ENCODE data around the gene GFOD1.

Gene GFOD1

GRCh38 chr6:13336553-13336952 lies 150.8 kb downstream of the GFOD1 start:
- Histone ChIP-seq H2AFZ (ENCODE audit: low read length) (peak overlapping the region; percentile 50; the same call in 1 of the 2 replicates), H4K20me1 (ENCODE audit: insufficient read depth, low read length, poor library complexity, severe bottlenecking) (no peaks in the 10 kb centered on the region), H3K4me1 (ENCODE audit: insufficient read depth, low read length, poor library complexity, severe bottlenecking) (peaks cover 4% of the 10 kb centered on the region), H3K9me2 (replicated peaks; ENCODE audit: low read depth, low read length) (no peaks in the 10 kb centered on the region), H3K36me3 (ENCODE audit: insufficient read depth, low read length) (no peaks in the 10 kb centered on the region), H3K9me3 (ENCODE audit: insufficient read depth, low read depth, low read length) (no peaks in the 10 kb centered on the region), H3F3A (ENCODE audit: low read depth) (no peaks in the 10 kb centered on the region), H3K9ac (ENCODE audit: low read depth, low read length, poor library complexity, severe bottlenecking) (no peak overlapping the region), H3K4me3 (ENCODE audit: low read length, poor library complexity, severe bottlenecking) (no peak overlapping the region), H3K27me3 (ENCODE audit: insufficient read depth, low read length, poor library complexity, severe bottlenecking) (no peaks in the 10 kb centered on the region), H3K79me2 (ENCODE audit: insufficient read depth, low read length) (no peaks in the 10 kb centered on the region), H3K4me2 (ENCODE audit: low read depth, low read length, poor library complexity, severe bottlenecking) (no peak overlapping the region)
- TF ChIP-seq EZH2phosphoT487 (IDR thresholded peaks at IDR 0.05; ENCODE audit: borderline replicate concordance) (no peak), CTCF (conservative IDR thresholded peaks at IDR 0.05; ENCODE audit: low read length) (peak; percentile 92)

- H3K9ac ChIP-seq (ENCODE audit: low read depth, low read length, poor library complexity, severe bottlenecking), result no peak overlapping the region
- H3K79me2 ChIP-seq (ENCODE audit: insufficient read depth, low read length), result no peaks in the 10 kb centered on the region
- no peak overlapping the region for H3K4me3 ChIP-seq (ENCODE audit: low read length, poor library complexity, severe bottlenecking)
- H4K20me1 ChIP-seq (ENCODE audit: insufficient read depth, low read length, poor library complexity, severe bottlenecking), result no peaks in the 10 kb centered on the region
- H3K9me3 ChIP-seq (ENCODE audit: insufficient read depth, low read depth, low read length), result no peaks in the 10 kb centered on the region
- H3K9me2 ChIP-seq (replicated peaks; ENCODE audit: low read depth, low read length), result no peaks in the 10 kb centered on the region
- H3F3A ChIP-seq (ENCODE audit: low read depth), result no peaks in the 10 kb centered on the region; the same call in 1 of the 2 replicates
- H3K27me3 ChIP-seq (ENCODE audit: insufficient read depth, low read length, poor library complexity, severe bottlenecking), result no peaks in the 10 kb centered on the region
- H3K36me3 ChIP-seq (ENCODE audit: insufficient read depth, low read length), result no peaks in the 10 kb centered on the region
- TF ChIP-seq EZH2phosphoT487 (IDR thresholded peaks at IDR 0.05; ENCODE audit: borderline replicate concordance), result no peak
- no peak for TF ChIP-seq CTCF (conservative IDR thresholded peaks at IDR 0.05; ENCODE audit: low read length)
- no peak overlapping the region; the same call in 1 of the 2 replicates for H2AFZ ChIP-seq (ENCODE audit: low read length)
- H3K4me1 ChIP-seq (ENCODE audit: insufficient read depth, low read length, poor library complexity, severe bottlenecking), result peaks cover 4% of the 10 kb centered on the region
- no peak overlapping the region for H3K4me2 ChIP-seq (ENCODE audit: low read depth, low read length, poor library complexity, severe bottlenecking)
Measured at GRCh38 chr6:13334953-13335352, 152.4 kb downstream of the GFOD1 start.

- Histone ChIP-seq H3K9ac (ENCODE audit: low read depth, low read length, poor library complexity, severe bottlenecking) (no peak overlapping the region), H2AFZ (ENCODE audit: low read length) (no peak overlapping the region), H4K20me1 (ENCODE audit: insufficient read depth, low read length, poor library complexity, severe bottlenecking) (no peaks in the 10 kb centered on the region), H3K79me2 (ENCODE audit: insufficient read depth, low read length) (peaks cover 6% of the 10 kb centered on the region), H3F3A (ENCODE audit: low read depth) (peaks cover 2% of the 10 kb centered on the region; the same call in 1 of the 2 replicates), H3K27me3 (ENCODE audit: insufficient read depth, low read length, poor library complexity, severe bottlenecking) (no peaks in the 10 kb centered on the region), H3K36me3 (ENCODE audit: insufficient read depth, low read length) (no peaks in the 10 kb centered on the region), H3K4me1 (ENCODE audit: insufficient read depth, low read length, poor library complexity, severe bottlenecking) (peaks cover 19% of the 10 kb centered on the region), H3K9me2 (replicated peaks; ENCODE audit: low read depth, low read length) (no peaks in the 10 kb centered on the region), H3K4me3 (ENCODE audit: low read length, poor library complexity, severe bottlenecking) (no peak overlapping the region), H3K9me3 (ENCODE audit: insufficient read depth, low read depth, low read length) (no peaks in the 10 kb centered on the region), H3K4me2 (ENCODE audit: low read depth, low read length, poor library complexity, severe bottlenecking) (no peak overlapping the region)
- TF ChIP-seq CTCF (conservative IDR thresholded peaks at IDR 0.05; ENCODE audit: low read length) (no peak), EZH2phosphoT487 (IDR thresholded peaks at IDR 0.05; ENCODE audit: borderline replicate concordance) (no peak)
Measured at GRCh38 chr6:13332349-13332706, 155.1 kb downstream of the GFOD1 start.
